IPS-20b (cell line): Measurements from ENCODE around the gene LRIG3.

Experiments
- H3K27ac ChIP-seq: one replicate; pipeline ENCODE4 v1.5.1; 2013; ENCODE audit warnings: low read length
- H3K27me3 ChIP-seq: 2 replicates; pipeline ENCODE4 v1.6.1; 2013; ENCODE audit warnings: mild to moderate bottlenecking, low read length, inconsistent platforms; ENCODE audit not compliant: insufficient read depth
- H3K36me3 ChIP-seq: 2 replicates; pipeline ENCODE4 v1.6.1; 2013; ENCODE audit warnings: low read depth, mild to moderate bottlenecking, inconsistent platforms, low read length, moderate library complexity; ENCODE audit not compliant: insufficient read depth
- H3K4me1 ChIP-seq: 2 replicates; pipeline ENCODE4 v1.6.1; 2013; ENCODE audit warnings: mild to moderate bottlenecking, control low read depth, inconsistent platforms, low read length, moderate library complexity; ENCODE audit not compliant: insufficient read depth
- H3K4me3 ChIP-seq: 2 replicates; pipeline ENCODE4 v1.5.1; 2013; ENCODE audit warnings: mild to moderate bottlenecking, low read length, inconsistent platforms
- H3K9ac ChIP-seq: 2 replicates; pipeline ENCODE4 v1.6.1; 2013; ENCODE audit warnings: low read depth, mild to moderate bottlenecking, inconsistent platforms, low read length, moderate library complexity
- H3K9me3 ChIP-seq: 2 replicates; pipeline ENCODE4 v1.6.1; 2013; ENCODE audit warnings: mild to moderate bottlenecking, low read depth, low read length, inconsistent platforms; ENCODE audit not compliant: insufficient read depth

The LRIG3 gene

GRCh38 chr12:58930770-58931324, 10.5 kb upstream of the LRIG3 start:
- Histone ChIP-seq H3K27ac (no peak overlapping the region), H3K9ac (no peak overlapping the region), H3K36me3 (no peaks in the 10 kb centered on the region), H3K9me3 (no peaks in the 10 kb centered on the region), H3K27me3 (no peaks in the 10 kb centered on the region), H3K4me3 (no peak overlapping the region), H3K4me1 (no peaks in the 10 kb centered on the region)

- Histone ChIP-seq H3K9me3 (no peaks in the 10 kb centered on the region), H3K4me1 (peaks cover 7% of the 10 kb centered on the region; the same call in 1 of the 2 replicates), H3K27ac (no peak overlapping the region)
Observed at GRCh38 chr12:58927120-58927519, 6.8 kb upstream of the LRIG3 start.

GRCh38 chr12:58926586-58926985, 6.3 kb upstream of the LRIG3 start:
- Histone ChIP-seq H3K4me3 (no peak overlapping the region), H3K27ac (no peak overlapping the region), H3K9ac (no peak overlapping the region), H3K9me3 (no peaks in the 10 kb centered on the region), H3K4me1 (peaks cover 7% of the 10 kb centered on the region; the same call in 1 of the 2 replicates), H3K36me3 (no peaks in the 10 kb centered on the region), H3K27me3 (no peaks in the 10 kb centered on the region)

More at GRCh38 chr12:58927120-58927519, 6.8 kb upstream of the LRIG3 start:
- Histone ChIP-seq H3K9ac (no peak overlapping the region), H3K36me3 (no peaks in the 10 kb centered on the region), H3K27me3 (no peaks in the 10 kb centered on the region), H3K4me3 (no peak overlapping the region)

GRCh38 chr12:58925751-58926150, 5.4 kb upstream of the LRIG3 start:
- H3K9me3 ChIP-seq: no peaks in the 10 kb centered on the region
- no peaks in the 10 kb centered on the region for H3K27me3 ChIP-seq
- H3K9ac ChIP-seq: no peak overlapping the region
- H3K4me1 ChIP-seq: peaks cover 11% of the 10 kb centered on the region; the same call in 1 of the 2 replicates
- H3K4me3 ChIP-seq: no peak overlapping the region
- no peaks in the 10 kb centered on the region for H3K36me3 ChIP-seq
- H3K27ac ChIP-seq: no peak overlapping the region

GRCh38 chr12:58925111-58925611, 4.9 kb upstream of the LRIG3 start:
- Histone ChIP-seq H3K9ac (no peak overlapping the region), H3K27ac (no peak overlapping the region), H3K9me3 (no peaks in the 10 kb centered on the region), H3K36me3 (no peaks in the 10 kb centered on the region), H3K4me1 (peaks cover 13% of the 10 kb centered on the region; the same call in 1 of the 2 replicates), H3K27me3 (no peaks in the 10 kb centered on the region), H3K4me3 (no peak overlapping the region)

- Histone ChIP-seq H3K4me3 (no peak overlapping the region), H3K27ac (no peak overlapping the region), H3K4me1 (peaks cover 13% of the 10 kb centered on the region; the same call in 1 of the 2 replicates), H3K9ac (no peak overlapping the region), H3K36me3 (no peaks in the 10 kb centered on the region), H3K9me3 (no peaks in the 10 kb centered on the region), H3K27me3 (peaks cover under 1% of the 10 kb centered on the region; the same call in 1 of the 2 replicates)
Observed at GRCh38 chr12:58924652-58925051, 4.3 kb upstream of the LRIG3 start.

- Histone ChIP-seq H3K36me3 (no peaks in the 10 kb centered on the region), H3K4me1 (peaks cover 14% of the 10 kb centered on the region; the same call in 1 of the 2 replicates), H3K4me3 (no peak overlapping the region), H3K27ac (no peak overlapping the region), H3K9ac (no peak overlapping the region), H3K9me3 (no peaks in the 10 kb centered on the region), H3K27me3 (peaks cover 9% of the 10 kb centered on the region)
Observed at GRCh38 chr12:58923781-58924180, 3.5 kb upstream of the LRIG3 start.

GRCh38 chr12:58922849-58923248, 2.5 kb upstream of the LRIG3 start:
- Histone ChIP-seq H3K36me3 (no peaks in the 10 kb centered on the region), H3K27me3 (peaks cover 10% of the 10 kb centered on the region), H3K4me3 (no peak overlapping the region), H3K9ac (no peak overlapping the region), H3K27ac (no peak overlapping the region), H3K4me1 (peaks cover 23% of the 10 kb centered on the region; the same call in 1 of the 2 replicates), H3K9me3 (no peaks in the 10 kb centered on the region)

- Histone ChIP-seq H3K9ac (peak overlapping the region; percentile 81; the same call in 1 of the 2 replicates), H3K27ac (no peak overlapping the region)
Observed at GRCh38 chr12:58920961-58921861, 907 bp upstream of the LRIG3 start.

GRCh38 chr12:58919231-58920101, 838 bp downstream of the LRIG3 start:
- Histone ChIP-seq H3K4me1 (peaks cover 40% of the 10 kb centered on the region; the same call in 1 of the 2 replicates), H3K4me3 (peak overlapping the region; percentile 86), H3K36me3 (no peaks in the 10 kb centered on the region), H3K9me3 (no peaks in the 10 kb centered on the region), H3K27me3 (peaks cover 10% of the 10 kb centered on the region), H3K9ac (peak overlapping the region; percentile 81; the same call in 1 of the 2 replicates), H3K27ac (no peak overlapping the region)

More at GRCh38 chr12:58920961-58921861, 907 bp upstream of the LRIG3 start:
- H3K4me3 ChIP-seq: peak overlapping the region; percentile 86
- peaks cover 10% of the 10 kb centered on the region for H3K27me3 ChIP-seq
- no peaks in the 10 kb centered on the region for H3K9me3 ChIP-seq
- no peaks in the 10 kb centered on the region for H3K36me3 ChIP-seq
- peaks cover 38% of the 10 kb centered on the region; the same call in 1 of the 2 replicates for H3K4me1 ChIP-seq

- Histone ChIP-seq H3K36me3 (peaks cover 4% of the 10 kb centered on the region), H3K4me3 (peak overlapping the region; percentile 86), H3K27ac (no peak overlapping the region), H3K27me3 (peaks cover 10% of the 10 kb centered on the region), H3K4me1 (peaks cover 42% of the 10 kb centered on the region; the same call in 1 of the 2 replicates), H3K9me3 (no peaks in the 10 kb centered on the region), H3K9ac (no peak overlapping the region)
Observed at GRCh38 chr12:58918469-58918844, 1.8 kb downstream of the LRIG3 start.
